ENCODE data around the gene SLC6A20.

DNA sequence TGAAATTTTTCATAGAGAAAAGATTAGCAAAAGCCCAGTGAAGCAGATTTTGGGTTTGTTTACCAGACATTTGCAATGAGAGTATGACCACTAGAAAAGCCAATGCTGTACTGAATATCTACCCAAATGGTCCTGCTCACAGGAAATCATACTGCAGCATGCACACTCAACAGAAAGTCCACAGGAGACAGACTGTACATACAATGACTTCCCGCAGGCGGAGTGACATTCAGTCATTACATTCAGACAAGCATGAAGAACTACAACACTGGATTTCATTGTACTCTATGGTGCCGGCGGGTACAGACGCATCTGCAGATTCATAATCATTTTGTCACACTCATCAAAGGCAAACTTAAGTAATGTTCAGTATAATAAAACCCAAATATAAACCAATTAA lies 33.8 kb upstream of the SLC6A20 start:
- TF ChIP-seq CTCF (IDR thresholded peaks at IDR 0.05), result no peak
- no peak for TF ChIP-seq POLR2A (IDR thresholded peaks at IDR 0.05)
